ENCODE measurements around the gene SKIC8. TPM values are rescaled to one million over a fixed set of nuclear protein-coding genes. Genes with fewer than 3 reads are reported as not detected.

Gene SKIC8
- total and polyA plus RNA-seq, 2 of the 13 experiments (the other 11 are each of a cell fraction or from before 2014, with no cell fraction given) = 69.5 to 70.6 TPM

DNA sequence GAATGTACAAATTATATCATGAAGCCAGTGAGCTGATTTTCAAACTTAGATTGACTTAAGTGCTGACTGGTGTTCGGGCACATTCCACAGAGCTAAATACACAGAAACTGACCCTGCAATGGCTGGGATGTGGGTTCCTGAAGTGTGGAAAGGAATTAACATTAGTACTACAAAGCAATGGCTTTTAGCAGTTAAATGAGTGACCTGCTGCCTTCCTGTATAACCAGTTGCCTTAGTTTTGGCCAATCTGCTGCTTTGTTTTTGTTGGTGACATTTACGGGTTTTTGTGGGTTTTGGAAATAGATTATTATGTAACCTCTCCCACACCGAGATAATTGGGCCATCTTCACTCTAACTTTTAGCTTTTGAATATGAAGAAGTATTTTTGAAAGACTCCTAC lies 2.4 kb upstream of the SKIC8 start:
- CTCF ChIA-PET (ENCODE audit: low intra/inter-chr PET ratio, low total read pairs) = no interaction called here
- Histone ChIP-seq H3K4me3 (replicated peaks in 1 of 3; ENCODE audit: insufficient read depth in 1 of 3, low read depth in 2 of 3, low read length in 3 of 3) (no peak overlapping the region), H3K9ac (ENCODE audit: insufficient read depth, low read depth, low read length) (no peak overlapping the region), H3K79me2 (ENCODE audit: insufficient read depth, low read length) (peaks cover 25% of the 10 kb centered on the region), H2AFZ (ENCODE audit: low read length) (no peak overlapping the region), H3K27ac (ENCODE audit: extremely low read length, insufficient read depth, low read length) (no peak overlapping the region), H4K20me1 (ENCODE audit: insufficient read depth, low read length) (no peaks in the 10 kb centered on the region), H3K4me2 (ENCODE audit: low read depth, low read length) (no peak overlapping the region), H3K4me1 (ENCODE audit: insufficient read depth, low read length) (peaks cover 73% of the 10 kb centered on the region), H3K36me3 (replicated peaks in 1 of 2; ENCODE audit: control insufficient read depth in 1 of 2, insufficient read depth in 2 of 2, low read length in 2 of 2) (no peaks in the 10 kb centered on the region), H3K9me3 (ENCODE audit: low read length) (no peaks in the 10 kb centered on the region), H3K27me3 (ENCODE audit: control insufficient read depth in 1 of 2, insufficient read depth in 2 of 2, low read length in 2 of 2) (no peaks in the 10 kb centered on the region; a peak in 1 of 5 replicates)
- peak; percentile 76 for TF ChIP-seq ZNF7 (CRISPR knock-in tag; IDR thresholded peaks at IDR 0.05)
- TF ChIP-seq ZNF326 (CRISPR knock-in tag; IDR thresholded peaks at IDR 0.05; ENCODE audit: borderline replicate concordance) = no peak
- BruUV-seq (replicated peaks) = no TSS peak
- FAIRE-seq (no peak), DNase-seq (ENCODE audit: low spot score) (no peak), ATAC-seq (no peak)
- POLR2A ChIA-PET = no interaction called here
- in situ Hi-C loops (cut with HindIII; ENCODE audit: extremely low pct_ligation_motif_present, low pct_unique_long_range_greater_than_20kb) (loop anchor here (10.0 kb wide), 2 partner anchors 183 to 413 kb away; no protein-coding TSS in a partner anchor), intact Hi-C loops (cut with micrococcal nuclease; ENCODE audit: unreplicated experiment) (loop anchor here (10.0 kb wide), 2 partner anchors 73 to 263 kb away; partner anchors contain the start of gene CHRNA5)
- 1% methylated on average over 3 of the region's 3 CpGs for WGBS (ENCODE audit: low lambda C conversion rate)

DNA sequence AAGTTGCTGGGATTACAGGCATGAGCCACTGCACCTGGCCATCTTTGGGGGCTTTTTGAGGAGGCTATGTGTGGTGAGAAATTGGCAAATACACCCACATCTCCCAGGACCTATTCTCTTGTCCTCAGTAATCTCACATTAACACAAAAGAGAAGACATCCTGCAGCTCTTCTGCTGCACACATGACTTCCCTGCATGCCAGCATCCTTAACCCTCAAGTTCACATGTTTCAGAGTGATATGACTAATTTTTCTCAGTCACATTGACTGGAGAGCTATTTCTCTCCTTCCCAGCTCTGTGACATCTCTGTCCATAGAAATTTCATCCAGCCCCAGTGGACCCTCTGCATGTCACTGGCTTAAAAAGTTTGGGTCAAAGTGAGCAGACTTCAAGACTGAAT lies 1.9 kb upstream of the SKIC8 start:
- Histone ChIP-seq H3K36me3 (replicated peaks in 1 of 2; ENCODE audit: control insufficient read depth in 1 of 2, insufficient read depth in 2 of 2, low read length in 2 of 2) (no peaks in the 10 kb centered on the region), H2AFZ (ENCODE audit: low read length) (no peak overlapping the region), H3K79me2 (ENCODE audit: insufficient read depth, low read length) (peaks cover 28% of the 10 kb centered on the region), H3K4me1 (ENCODE audit: insufficient read depth, low read length) (peaks cover 71% of the 10 kb centered on the region), H3K4me3 (replicated peaks in 1 of 3; ENCODE audit: insufficient read depth in 1 of 3, low read depth in 2 of 3, low read length in 3 of 3) (no peak overlapping the region), H3K9ac (ENCODE audit: insufficient read depth, low read depth, low read length) (no peak overlapping the region), H3K27me3 (ENCODE audit: control insufficient read depth in 1 of 2, insufficient read depth in 2 of 2, low read length in 2 of 2) (no peaks in the 10 kb centered on the region; a peak in 1 of 5 replicates), H3K9me3 (ENCODE audit: low read length) (no peaks in the 10 kb centered on the region), H3K4me2 (ENCODE audit: low read depth, low read length) (no peak overlapping the region), H4K20me1 (ENCODE audit: insufficient read depth, low read length) (no peaks in the 10 kb centered on the region), H3K27ac (ENCODE audit: extremely low read length, insufficient read depth, low read length) (no peak overlapping the region)
- TF ChIP-seq ZBTB7A (CRISPR knock-in tag; IDR thresholded peaks at IDR 0.05) (no peak), TEAD2 (CRISPR knock-in tag; IDR thresholded peaks at IDR 0.05) (no peak), THYN1 (CRISPR knock-in tag; IDR thresholded peaks at IDR 0.05; ENCODE audit: borderline replicate concordance, low read depth) (no peak), TP53 (CRISPR knock-in tag; conservative IDR thresholded peaks at IDR 0.05) (no peak), HOXA3 (CRISPR knock-in tag; IDR thresholded peaks at IDR 0.05) (no peak), GATA4 (IDR thresholded peaks at IDR 0.05; ENCODE audit: borderline replicate concordance, low read depth) (no peak), ZSCAN12 (CRISPR knock-in tag; IDR thresholded peaks at IDR 0.05) (no peak), ZNF333 (CRISPR knock-in tag; IDR thresholded peaks at IDR 0.05; ENCODE audit: borderline replicate concordance) (no peak)
- ATAC-seq (no peak), FAIRE-seq (no peak), DNase-seq (ENCODE audit: low spot score) (no peak)
- in situ Hi-C loops (cut with HindIII; ENCODE audit: extremely low pct_ligation_motif_present, low pct_unique_long_range_greater_than_20kb) = loop anchor here (10.0 kb wide), 2 partner anchors 183 to 413 kb away; no protein-coding TSS in a partner anchor
- intact Hi-C loops (cut with micrococcal nuclease; ENCODE audit: unreplicated experiment) = loop anchor here (10.0 kb wide), 2 partner anchors 73 to 263 kb away; partner anchors contain the start of gene CHRNA5
- no TSS peak for BruUV-seq (replicated peaks)
- ChIA-PET CTCF (ENCODE audit: low intra/inter-chr PET ratio, low total read pairs) (no interaction called here), POLR2A (no interaction called here)
